ENCODE results near the gene COMP.

- no peak for TF ChIP-seq EZH2phosphoT487 (IDR thresholded peaks at IDR 0.05; ENCODE audit: borderline replicate concordance, low read length)
- no peak for TF ChIP-seq EZH2 (IDR thresholded peaks at IDR 0.05; ENCODE audit: low read length, unreplicated experiment)
These were observed 37.7 kb upstream of the COMP start for GRCh38 chr19:18828786-18829185.
